Psoas muscle (tissue), 8 donors: ENCODE measurements around the gene MSH4. TPM values are rescaled to one million over a fixed set of nuclear protein-coding genes. Genes with fewer than 3 reads are reported as not detected.
"Not testable (repeated sequence)": the region's sequence is repeated elsewhere in the genome, so short reads cannot be mapped to it uniquely, and the experiment has no call there.

ENCODE experiments used
- ATAC-seq, 4 donors: fragments of 200-7000 bp; cut with Tn5 transposase; one replicate each; pipeline ENCODE4 v1.9.1; 2020; ENCODE audit warnings: moderate library complexity in 3 of 4, mild to moderate bottlenecking in 2 of 4
- DNase-seq, 2 donors: peaks; one replicate each; pipeline ENCODE4 v3.0.0-alpha.2; 2020
- H3K27ac ChIP-seq: fragments of 200-600 bp; one replicate; pipeline ENCODE4 v1.8.0; 2022
- H3K27me3 ChIP-seq, 3 donors: fragments of 200-600 bp in 1 of 3; one replicate each; pipeline versions ENCODE4 v1.6.1 to v1.8.0; 2013 to 2022; ENCODE audit warnings: low read length in 2 of 3, mild to moderate bottlenecking in 2 of 3, moderate library complexity in 1 of 3; ENCODE audit not compliant: insufficient read depth in 3 of 3
- H3K36me3 ChIP-seq, 2 donors: fragments of 200-600 bp in 1 of 2; one replicate each; pipeline versions ENCODE4 v1.6.1 to v1.8.0; 2013 to 2022; ENCODE audit warnings: low read depth in 1 of 2, mild to moderate bottlenecking in 1 of 2, moderate library complexity in 1 of 2; ENCODE audit not compliant: insufficient read depth in 1 of 2
- H3K4me1 ChIP-seq: fragments of 200-600 bp; one replicate; pipeline ENCODE4 v1.8.0; 2022
- H3K4me3 ChIP-seq: fragments of 200-600 bp; one replicate; pipeline ENCODE4 v1.8.0; 2022; ENCODE audit warnings: mild to moderate bottlenecking
- H3K9me3 ChIP-seq: fragments of 200-600 bp; one replicate; pipeline ENCODE4 v1.8.0; 2022
- WGBS, 3 donors: extraction: QIAGEN DNeasy Blood & Tissue Kit; methylation state at CpG; one replicate each; pipeline versions ENCODE4 v1.1.6 to v1.1.7; 2013; 5-methylcytosine and 5-hydroxymethylcytosine counted together
- intact Hi-C, 2 donors: fragments of 100-400 bp; cut with DNase I; formaldehyde crosslinking; loops; one replicate each; pipeline versions ENCODE4 v1.11.0 to v1.14.2; 2022
- polyA plus RNA-seq, 3 donors: library from polyadenylated mRNA; stranded (reverse); fragments of 200-250 nt; gene quantifications; one replicate each; pipeline ENCODE4 v1.2.3, GENCODE V29; 2013
- total RNA-seq, 4 donors: library from RNA; stranded (reverse); fragmentation: NEBNext Ultra II Directional in 2 of 4; extraction: Animal tissue kit (Norgen Biotek cat#: 25700) in 2 of 4; gene quantifications; one replicate each; pipeline versions ENCODE4 v1.2.1 to v1.2.4, GENCODE V29; 2021 to 2023
- TF ChIP-seq, protein P1 (sequence below): fragments of 200-600 bp; IDR thresholded peaks from one replicate; pipeline ENCODE4 v1.8.0; 2022; ENCODE audit warnings: antibody characterized with exemption
- donor health status: healthy with polysubstance abuse.
- donor health status: DM: no; HTN: no; CAD: no; lungs with moderate emphysema.
- donor health status: Bipolar disorder and iron deficiency.
- donor health status: healthy.
- donor health status: DM: yes; HTN: yes; CAD: no.
- donor health status: DM: no; HTN: no; CAD: no.
- donor health status: DM: no; HTN: no; CAD: no.
- donor health status: DM: yes; HTN: yes; CAD: no.

MSH4 gene
- total and polyA plus RNA-seq, 7 donors: 0.11 to 1.0 (median 0.74) TPM

GRCh38 chr1:75797273-75797588 lies 549 bp downstream of the MSH4 start:
- Histone ChIP-seq H3K4me1 (no peaks in the 10 kb centered on the region), H3K27ac (no peak overlapping the region), H3K27me3 (no peaks in the 10 kb centered on the region), H3K36me3 (peaks cover 24 to 85% of the 10 kb centered on the region in 2 donors), H3K4me3 (no peak overlapping the region), H3K9me3 (no peaks in the 10 kb centered on the region)
- ATAC-seq (peak in 2 of 4 donors; percentile 23), DNase-seq (no peak)
- 85 to 93% (median 90%) methylated on average over 6 of the region's 6 CpGs for WGBS, 3 donors
- TF ChIP-seq, protein P1, sequence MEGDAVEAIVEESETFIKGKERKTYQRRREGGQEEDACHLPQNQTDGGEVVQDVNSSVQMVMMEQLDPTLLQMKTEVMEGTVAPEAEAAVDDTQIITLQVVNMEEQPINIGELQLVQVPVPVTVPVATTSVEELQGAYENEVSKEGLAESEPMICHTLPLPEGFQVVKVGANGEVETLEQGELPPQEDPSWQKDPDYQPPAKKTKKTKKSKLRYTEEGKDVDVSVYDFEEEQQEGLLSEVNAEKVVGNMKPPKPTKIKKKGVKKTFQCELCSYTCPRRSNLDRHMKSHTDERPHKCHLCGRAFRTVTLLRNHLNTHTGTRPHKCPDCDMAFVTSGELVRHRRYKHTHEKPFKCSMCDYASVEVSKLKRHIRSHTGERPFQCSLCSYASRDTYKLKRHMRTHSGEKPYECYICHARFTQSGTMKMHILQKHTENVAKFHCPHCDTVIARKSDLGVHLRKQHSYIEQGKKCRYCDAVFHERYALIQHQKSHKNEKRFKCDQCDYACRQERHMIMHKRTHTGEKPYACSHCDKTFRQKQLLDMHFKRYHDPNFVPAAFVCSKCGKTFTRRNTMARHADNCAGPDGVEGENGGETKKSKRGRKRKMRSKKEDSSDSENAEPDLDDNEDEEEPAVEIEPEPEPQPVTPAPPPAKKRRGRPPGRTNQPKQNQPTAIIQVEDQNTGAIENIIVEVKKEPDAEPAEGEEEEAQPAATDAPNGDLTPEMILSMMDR: no peak
- intact Hi-C loops: no loop called here

DNA sequence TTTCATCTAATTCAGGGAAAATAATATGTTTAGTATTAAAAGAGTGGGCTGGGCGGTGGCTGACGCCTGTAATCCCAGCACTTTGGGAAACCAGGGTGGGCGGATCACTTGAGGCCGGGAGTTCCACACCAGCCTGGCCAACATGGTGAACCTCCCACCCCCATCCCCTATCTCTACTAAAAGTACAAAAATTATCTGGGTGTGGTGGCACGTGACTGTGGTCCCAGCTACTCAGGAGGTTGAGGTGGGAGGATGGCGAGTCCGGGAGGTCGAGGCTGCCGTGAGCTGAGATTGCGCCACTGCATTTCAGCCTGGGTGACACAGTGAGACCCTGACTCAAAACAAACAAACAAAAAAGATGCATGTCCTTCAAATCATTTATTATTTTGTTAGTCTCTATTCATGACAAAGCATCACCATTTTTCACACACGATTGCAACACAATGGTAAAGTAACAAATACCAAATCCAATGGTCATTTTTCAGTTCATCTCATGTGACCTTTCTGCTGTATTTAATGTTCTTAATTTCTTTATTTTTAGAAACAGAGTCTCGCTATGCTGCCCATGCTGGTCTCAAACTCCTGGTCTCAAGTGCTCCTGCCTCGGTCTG lies 1.0 kb downstream of the MSH4 start:
- H3K36me3 ChIP-seq: peaks cover 22 to 82% of the 10 kb centered on the region in 2 donors
- no peaks in the 10 kb centered on the region for H3K4me1 ChIP-seq
- intact Hi-C loops: no loop called here
- WGBS, 3 donors: 91 to 95% (median 93%) methylated on average over 13 of the region's 13 CpGs
- TF ChIP-seq, protein P1: no peak
- ATAC-seq (no peak), DNase-seq (no peak)
- no peaks in the 10 kb centered on the region for H3K9me3 ChIP-seq
- H3K27ac ChIP-seq: no peak overlapping the region
- H3K27me3 ChIP-seq: no peaks in the 10 kb centered on the region
- H3K4me3 ChIP-seq: no peak overlapping the region

DNA sequence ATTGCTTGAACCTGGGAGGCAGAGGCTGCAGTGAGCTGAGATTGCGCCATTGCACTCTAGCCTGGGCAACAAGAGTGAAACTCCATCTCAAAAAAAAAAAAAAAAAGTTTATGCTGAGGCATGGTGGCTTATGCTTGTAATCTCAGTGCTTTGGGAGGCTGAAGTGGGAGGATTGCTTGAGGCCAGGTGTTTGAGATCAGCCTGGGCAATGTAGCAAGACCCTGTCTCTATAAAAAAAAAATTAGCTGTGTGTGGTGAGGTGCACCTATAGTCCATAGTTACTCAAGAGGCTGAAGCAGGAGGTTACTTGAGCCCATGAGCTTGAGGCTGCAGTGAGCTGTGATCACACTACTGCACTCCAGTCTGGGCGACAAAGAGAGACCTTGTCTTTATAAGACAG lies 4.8 kb downstream of the MSH4 start:
- WGBS, 3 donors: 75 to 98% (median 96%) methylated on average over 2 of the region's 2 CpGs
- peaks cover 5 to 60% of the 10 kb centered on the region in 2 donors for H3K36me3 ChIP-seq
- intact Hi-C loops, DNase-seq, H3K27me3 ChIP-seq, H3K4me1 ChIP-seq, ATAC-seq, H3K4me3 ChIP-seq, H3K9me3 ChIP-seq, H3K27ac ChIP-seq: not testable (repeated sequence)

GRCh38 chr1:75808921-75809320 lies 12.2 kb downstream of the MSH4 start:
- H3K4me1 ChIP-seq: no peaks in the 10 kb centered on the region
- no peaks in the 10 kb centered on the region for H3K9me3 ChIP-seq
- DNase-seq (no peak), ATAC-seq (no peak)
- H3K4me3 ChIP-seq: no peak overlapping the region
- H3K27me3 ChIP-seq: no peaks in the 10 kb centered on the region
- peaks cover 0 to 61% of the 10 kb centered on the region in 2 donors for H3K36me3 ChIP-seq
- no peak overlapping the region for H3K27ac ChIP-seq
- TF ChIP-seq, protein P1: no peak
- WGBS, 3 donors: 81 to 92% (median 90%) methylated on average over 4 of the region's 4 CpGs
- intact Hi-C loops: no loop called here

GRCh38 chr1:75810113-75810512 lies 13.4 kb downstream of the MSH4 start:
- intact Hi-C loops, H3K4me3 ChIP-seq, H3K27ac ChIP-seq, H3K9me3 ChIP-seq, DNase-seq, ATAC-seq, H3K4me1 ChIP-seq, H3K27me3 ChIP-seq: not testable (repeated sequence)
- WGBS, 3 donors: 84 to 94% (median 91%) methylated on average over 3 of the region's 3 CpGs
- H3K36me3 ChIP-seq: peaks cover 0 to 67% of the 10 kb centered on the region in 2 donors
